ENCODE data around the gene COL5A3.
"Not testable (repeated sequence)": the region's sequence is repeated elsewhere in the genome, so short reads cannot be mapped to it uniquely, and the experiment has no call there.

DNA sequence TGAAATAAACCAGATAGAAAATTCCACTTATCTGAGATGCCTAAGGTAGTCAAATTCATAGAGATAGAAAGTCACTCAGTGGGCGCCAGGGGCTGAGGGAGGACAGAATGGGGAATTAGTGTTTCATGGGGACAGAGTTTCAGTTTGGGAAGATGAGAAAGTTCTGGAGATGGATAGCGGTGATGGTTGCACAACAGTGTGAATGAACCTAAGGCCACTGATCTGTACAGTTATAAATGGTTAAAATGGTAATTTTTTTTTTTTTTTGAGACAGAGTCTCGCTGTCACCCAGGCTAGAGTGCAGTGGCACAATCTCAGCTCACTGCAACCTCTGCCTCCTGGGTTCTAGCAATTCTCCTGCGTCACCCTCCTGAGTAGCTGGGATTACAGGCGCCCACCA is 12.8 kb upstream of the COL5A3 start:
- TF ChIP-seq, protein P1, sequence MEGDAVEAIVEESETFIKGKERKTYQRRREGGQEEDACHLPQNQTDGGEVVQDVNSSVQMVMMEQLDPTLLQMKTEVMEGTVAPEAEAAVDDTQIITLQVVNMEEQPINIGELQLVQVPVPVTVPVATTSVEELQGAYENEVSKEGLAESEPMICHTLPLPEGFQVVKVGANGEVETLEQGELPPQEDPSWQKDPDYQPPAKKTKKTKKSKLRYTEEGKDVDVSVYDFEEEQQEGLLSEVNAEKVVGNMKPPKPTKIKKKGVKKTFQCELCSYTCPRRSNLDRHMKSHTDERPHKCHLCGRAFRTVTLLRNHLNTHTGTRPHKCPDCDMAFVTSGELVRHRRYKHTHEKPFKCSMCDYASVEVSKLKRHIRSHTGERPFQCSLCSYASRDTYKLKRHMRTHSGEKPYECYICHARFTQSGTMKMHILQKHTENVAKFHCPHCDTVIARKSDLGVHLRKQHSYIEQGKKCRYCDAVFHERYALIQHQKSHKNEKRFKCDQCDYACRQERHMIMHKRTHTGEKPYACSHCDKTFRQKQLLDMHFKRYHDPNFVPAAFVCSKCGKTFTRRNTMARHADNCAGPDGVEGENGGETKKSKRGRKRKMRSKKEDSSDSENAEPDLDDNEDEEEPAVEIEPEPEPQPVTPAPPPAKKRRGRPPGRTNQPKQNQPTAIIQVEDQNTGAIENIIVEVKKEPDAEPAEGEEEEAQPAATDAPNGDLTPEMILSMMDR (IDR thresholded peaks at IDR 0.05; ENCODE audit: poor library complexity): not testable (repeated sequence)
- TF ChIP-seq EZH2phosphoT487 (IDR thresholded peaks at IDR 0.05; ENCODE audit: low read depth, severe bottlenecking, unreplicated experiment); EZH2 (IDR thresholded peaks at IDR 0.05; ENCODE audit: borderline replicate concordance): not testable (repeated sequence)

Data from hepatocyte (in vitro differentiated cells).